HG03060 (cell line): ENCODE results near the gene ANKRD66.
"Not testable (repeated sequence)": the region's sequence is repeated elsewhere in the genome, so short reads cannot be mapped to it uniquely, and the experiment has no call there.

Experiments used
- ATAC-seq: cut with Tn5 transposase; IDR thresholded peaks from one replicate; pipeline ENCODE4 v1.9.1; 2021; ENCODE audit warnings: low read depth, moderate number of reproducible peaks; ENCODE audit not compliant: unreplicated experiment

The ANKRD66 gene

DNA sequence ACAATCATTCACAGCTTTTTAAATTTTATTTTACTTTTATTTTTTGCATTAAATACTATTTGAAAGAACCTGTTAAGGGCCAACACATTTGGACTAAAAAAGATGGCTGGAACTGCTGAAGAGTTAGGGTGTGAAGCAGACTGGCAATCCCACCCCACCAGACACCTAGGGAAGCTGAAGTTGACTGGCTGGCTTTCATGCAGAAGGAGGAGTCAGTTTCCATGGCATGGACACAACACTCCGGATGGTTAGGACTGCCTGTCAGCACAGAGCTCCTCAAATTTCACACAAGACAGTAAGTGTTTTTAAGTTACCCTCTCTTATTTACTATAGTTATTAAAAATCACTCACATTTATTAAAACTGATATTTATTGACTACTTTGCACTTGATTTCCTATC, at the start of gene ANKRD66:
ANKRD66 (plus strand) TSS at position 238 of the 400 bp plus-strand sequence. CDS start 5,016 bp downstream, outside the sequence.
- ATAC-seq = no peak

DNA sequence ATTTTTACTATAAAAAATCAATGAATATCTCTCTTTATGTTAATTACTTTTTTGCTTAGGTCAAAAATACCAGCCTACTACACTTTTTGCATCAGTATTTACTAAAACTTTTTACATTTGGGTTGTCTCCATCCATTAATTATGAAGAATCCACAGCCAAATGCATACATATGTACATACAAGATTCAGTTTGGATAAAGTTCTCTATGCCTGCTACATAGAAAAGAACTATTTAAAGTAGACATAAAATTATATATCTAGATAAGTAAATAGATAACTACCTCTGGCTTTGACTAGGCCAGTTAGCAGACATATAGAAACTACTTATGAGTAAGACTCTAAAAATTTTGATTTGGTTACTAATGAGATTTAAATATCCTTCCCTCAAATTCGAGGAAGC, 46.8 kb upstream of the ANKRD66 start:
- ATAC-seq = no peak

DNA sequence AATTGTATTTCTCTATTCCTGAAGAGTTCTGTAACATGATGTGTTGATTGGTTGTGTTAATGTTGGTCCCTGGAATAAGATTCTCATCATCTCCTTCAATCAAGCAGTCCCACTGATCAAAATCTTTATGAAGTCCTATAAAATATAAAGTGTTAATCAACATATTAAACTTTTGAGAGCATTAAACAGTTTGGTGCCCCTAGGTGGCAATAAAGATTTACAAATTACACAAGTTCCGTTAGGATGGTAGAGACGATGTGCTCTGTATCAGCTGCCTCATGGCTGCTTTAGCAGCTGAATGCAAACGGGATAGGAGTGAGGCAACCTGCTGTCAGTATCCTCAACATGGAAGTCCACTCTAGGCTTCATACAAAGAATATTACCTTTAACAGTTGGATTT, 42.2 kb upstream of the ANKRD66 start:
- ATAC-seq = no peak

DNA sequence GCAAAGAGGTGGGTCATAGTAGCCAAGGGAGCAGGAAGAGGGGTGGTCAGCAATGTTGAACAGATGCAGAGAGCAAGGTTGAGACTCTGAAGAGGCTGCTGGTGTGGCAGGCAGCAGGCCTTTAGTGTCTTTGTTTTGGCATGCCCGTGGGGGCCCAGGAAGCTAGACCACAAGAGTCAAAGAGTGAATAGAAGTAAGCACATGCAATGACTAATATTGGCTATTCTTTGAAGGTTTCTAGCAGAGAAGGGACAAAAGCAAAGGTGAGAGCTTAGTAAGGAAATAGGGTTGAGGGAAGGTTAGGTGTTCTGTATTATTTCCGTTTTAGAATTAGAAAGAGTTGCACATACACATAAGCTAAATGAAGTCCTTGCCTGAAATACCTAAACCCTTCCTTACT, 40.3 kb upstream of the ANKRD66 start:
- no peak for ATAC-seq

DNA sequence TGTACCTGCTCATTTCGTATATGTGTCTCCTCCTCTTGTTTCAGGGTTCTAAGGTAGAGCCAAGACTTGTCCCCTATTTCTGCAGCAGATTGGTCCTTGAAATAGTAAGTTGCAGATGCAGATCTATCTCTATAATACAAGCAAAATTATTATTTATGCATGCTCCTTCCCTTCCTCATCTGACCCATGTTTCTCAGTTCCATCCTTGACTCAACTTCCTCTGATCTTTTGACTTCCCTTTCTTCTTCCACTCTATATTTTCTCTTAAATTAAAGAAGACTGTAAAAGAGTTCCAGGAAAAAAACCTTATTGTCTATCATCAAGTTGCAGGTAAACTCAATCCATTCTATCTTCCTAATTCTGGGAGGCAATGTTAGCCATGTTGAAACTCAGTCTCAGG, 35.2 kb upstream of the ANKRD66 start:
- no peak for ATAC-seq

DNA sequence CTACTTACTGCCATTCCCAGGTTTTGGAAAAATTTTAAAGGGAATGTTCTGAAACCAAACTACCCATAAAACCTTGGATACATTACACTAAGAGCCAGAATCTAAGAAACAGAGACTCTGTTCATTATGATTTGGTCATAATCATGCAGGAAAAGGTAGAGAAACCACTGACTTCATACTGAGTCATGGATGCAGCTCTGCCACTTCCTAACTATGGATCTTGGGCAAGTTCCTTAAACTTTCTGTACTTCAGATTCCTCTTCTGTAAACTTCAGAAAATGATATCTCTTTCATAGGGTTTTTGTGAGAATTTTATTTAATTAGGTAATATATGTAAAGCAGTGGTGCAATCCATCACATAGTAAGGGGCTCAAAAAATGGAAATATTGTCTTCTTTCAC, 31.6 kb upstream of the ANKRD66 start:
- ATAC-seq = no peak

DNA sequence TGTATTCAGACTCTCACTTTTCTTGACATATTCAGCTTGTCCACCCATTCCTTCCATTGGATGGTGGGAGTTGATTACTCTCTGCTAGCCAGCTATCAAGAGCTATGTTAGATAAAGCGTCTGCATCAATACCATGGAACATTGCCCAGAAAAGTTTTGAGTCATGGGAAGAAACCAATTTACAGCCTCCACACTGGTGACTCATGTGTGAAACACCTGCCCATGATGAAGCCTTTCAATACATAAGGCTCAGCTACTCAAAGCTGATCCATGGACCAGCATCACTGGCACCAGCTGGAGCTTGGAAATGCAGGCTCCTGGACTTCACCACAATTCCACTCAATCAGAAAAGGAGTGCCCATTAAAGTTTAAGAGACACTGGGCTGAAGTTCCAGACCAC, 27.6 kb upstream of the ANKRD66 start:
- ATAC-seq = no peak

DNA sequence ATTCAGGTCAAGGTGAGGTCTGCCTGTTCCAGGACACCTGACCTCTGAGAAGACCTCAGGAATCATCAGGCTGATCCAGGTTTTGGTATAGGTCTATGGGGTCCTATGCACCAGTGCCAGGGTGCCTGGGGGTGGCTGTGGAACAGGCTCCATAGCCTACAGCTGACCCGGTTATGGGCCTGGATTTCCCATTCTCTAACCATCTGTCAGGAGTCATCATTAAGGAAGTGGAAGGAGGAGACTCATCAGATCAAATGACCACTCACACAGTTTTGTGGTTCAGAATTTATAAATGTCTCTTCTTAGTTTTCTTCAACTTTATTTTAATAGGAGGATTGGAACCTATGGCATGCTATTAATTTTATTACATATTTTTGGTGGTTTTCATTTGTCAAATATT, 26.3 kb upstream of the ANKRD66 start:
- ATAC-seq = no peak

DNA sequence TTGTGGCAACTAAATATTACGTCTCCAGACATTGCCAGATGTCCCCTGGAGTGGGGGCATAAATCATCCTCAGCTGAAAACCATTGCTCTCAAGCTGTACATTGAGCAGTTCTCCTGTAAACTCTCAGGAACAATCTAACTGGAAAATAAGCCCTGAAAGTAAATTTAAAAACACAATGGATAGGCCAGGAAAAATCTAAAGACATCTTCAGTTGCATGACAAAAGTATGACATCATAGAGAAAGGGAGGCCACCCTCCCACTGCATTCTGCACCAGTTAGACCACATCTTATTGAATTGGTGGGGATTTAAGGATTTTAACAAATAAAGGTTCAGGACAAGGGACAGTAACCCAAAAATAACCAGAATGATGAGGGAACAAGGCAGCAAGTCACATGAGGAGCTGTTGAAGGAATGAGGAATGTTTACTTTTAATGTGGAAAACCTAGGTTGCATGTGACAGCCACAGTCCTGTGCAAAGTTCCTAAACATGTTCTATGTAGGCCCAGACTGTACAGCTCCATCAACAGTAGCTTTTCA, 16.9 kb upstream of the ANKRD66 start:
- ATAC-seq = no peak

DNA sequence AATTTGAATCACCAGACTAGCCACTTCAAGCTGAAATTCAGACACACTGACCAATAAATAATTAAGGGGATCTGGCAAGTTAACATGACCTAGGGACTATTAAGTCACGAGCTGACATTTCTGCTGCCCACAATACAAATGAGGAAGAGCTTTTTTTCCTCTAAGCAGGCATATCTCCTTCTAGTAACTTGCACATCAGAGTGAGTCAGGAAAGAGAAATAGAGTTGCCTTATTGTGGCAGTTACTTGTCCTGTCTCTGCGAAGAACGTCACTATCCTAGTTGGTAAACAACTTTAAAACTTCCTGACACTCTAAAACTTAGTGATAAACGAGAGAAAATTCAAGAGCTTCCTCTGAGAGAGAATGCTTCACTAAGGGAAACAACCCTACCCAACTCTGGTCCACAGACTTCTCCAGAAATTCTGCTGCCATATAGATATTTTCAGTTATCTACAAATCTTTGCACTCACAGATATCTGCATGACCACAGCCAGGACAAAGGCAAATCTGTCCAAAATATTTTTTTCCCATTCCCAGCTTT, 15.7 kb upstream of the ANKRD66 start:
- no peak for ATAC-seq

DNA sequence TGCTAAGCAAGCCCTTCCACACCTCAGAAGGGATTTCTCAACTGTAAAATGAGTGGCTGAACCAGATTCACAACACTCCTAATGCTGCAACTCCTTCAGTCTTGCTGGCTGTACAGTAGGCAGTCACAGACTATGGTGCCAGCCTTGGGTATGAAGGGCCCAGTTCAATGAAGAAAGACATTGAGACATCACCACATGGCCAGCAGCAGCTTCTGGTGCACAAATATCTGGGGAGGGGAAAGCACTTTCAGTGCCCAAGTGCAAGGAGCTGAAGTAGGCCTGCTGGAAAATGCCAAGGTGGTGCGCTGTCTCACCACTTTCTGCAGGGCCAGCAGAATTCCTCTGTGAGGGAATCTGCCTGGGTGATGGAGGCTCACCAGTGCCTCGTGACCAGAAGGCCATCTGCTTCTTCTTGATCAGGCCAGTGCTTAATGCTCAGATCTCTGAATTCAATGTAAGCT, 13.4 kb upstream of the ANKRD66 start:
- no peak for ATAC-seq

DNA sequence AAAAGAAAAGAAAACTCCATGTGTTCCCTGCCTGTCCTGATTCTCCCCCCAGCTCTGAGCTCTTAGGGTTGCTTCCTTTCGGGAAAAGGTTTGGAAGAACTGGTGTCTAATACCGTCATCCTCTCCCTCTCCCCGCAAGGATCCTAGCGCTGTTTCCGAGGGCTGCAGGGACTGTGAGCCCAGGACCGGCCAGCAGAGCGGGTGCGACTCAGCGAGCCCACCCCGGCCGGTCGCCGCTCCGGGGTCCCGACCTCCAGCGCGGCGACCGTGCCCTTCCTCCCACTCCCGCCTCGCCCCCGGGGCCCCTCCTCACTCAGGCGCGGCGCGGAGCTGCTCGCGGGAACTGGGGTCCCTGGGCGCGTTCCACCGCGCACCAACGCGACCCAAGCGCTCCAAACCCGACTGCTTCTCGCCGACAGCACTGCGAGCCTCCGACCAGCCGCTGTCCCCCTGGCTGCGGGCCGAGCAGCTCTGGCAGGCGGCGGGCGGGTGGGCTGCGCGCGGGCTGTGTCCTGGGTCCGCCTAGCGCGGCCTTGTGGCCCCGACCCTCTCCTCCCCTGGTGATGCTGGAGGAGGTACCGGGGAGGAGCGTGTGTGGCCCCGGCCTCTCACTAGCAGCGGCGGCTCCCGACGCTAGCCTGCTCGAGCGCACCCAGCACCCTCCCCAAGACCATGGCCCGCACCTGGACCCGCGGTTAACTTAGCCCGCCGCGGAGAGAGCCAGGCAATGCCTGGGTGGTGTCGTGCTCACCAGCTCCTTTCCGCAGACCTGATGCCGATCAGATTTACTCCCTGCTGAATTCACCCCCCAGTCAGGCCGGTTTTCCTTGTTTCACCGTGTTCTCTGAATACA, 11.6 kb upstream of the ANKRD66 start, which contains the start of gene PLA2G7:
PLA2G7 (minus strand) TSS at position 509 of the 853 bp plus-strand sequence. CDS start 12,484 bp downstream, outside the sequence.
- ATAC-seq = no peak

DNA sequence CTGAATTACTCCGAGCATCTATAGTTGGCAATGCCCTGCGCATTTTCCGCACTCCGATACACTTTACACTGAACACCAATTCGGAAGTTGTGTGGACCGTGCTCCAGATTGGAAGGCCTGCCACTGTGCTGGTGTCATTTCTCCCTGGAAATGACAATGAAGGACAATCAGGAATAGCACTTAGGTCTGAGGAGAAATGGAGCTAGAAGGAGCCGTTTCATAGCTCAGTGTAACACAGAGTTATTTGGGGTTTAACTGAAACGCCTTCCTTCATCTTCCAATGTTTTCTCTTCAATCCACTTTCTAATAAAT, 11.1 kb upstream of the ANKRD66 start:
- ATAC-seq = no peak

DNA sequence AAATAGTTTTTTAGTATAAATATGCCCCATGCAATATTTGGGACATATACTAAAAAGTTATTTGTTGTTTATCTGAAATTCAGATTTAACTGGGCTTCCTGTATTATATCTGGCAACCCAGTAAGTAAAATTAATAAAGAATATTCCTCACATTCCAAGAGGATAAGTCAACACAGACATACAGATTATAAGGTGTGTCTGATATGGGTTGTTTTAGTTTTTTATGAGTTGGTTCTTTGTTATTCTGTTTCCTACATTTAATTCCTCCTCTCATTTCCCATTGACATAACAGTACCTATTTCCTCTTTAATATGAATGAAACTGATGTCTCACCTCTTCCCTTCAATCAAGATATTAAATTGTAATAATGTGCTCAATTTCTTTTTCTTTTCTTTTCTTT, 9.8 kb upstream of the ANKRD66 start:
- ATAC-seq = no peak

DNA sequence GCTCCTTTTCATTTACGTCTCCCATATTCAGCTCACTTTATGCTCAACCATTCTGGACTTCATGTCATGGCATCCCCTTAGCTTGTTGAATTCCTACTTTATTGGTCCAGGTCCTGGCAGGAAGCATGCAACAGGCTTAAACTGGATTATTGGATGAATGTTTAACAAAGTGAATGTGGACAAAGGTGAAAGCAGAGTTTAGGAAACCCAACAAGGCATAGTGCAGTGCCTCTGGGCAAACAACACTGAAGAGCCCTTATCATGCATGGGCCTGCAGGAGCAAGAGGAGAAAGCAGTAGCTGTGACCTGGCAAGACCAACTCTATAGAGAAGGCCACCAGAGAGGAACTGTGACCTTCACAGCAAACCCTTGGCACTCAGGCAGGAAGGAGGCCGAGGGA, 5.3 kb upstream of the ANKRD66 start:
- ATAC-seq = no peak

DNA sequence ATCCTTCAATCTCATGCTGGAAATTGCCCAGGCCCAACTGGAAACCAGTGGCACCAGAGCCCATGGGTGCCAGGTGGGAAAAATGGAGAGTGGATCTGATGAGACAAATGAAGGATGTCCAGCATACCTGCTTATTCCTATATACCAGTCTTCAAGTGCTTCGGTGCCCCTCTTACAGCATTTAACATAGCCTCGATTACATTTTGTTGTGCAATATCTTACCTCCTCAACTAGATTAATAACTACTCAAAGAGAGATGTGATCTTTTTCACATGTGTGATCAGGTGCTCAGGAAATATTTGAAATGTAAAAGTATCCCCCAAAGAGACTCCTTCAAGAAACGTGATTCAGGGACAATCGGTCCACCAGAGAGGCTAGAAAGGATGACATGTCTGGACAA, 4.8 kb upstream of the ANKRD66 start:
- ATAC-seq = no peak

DNA sequence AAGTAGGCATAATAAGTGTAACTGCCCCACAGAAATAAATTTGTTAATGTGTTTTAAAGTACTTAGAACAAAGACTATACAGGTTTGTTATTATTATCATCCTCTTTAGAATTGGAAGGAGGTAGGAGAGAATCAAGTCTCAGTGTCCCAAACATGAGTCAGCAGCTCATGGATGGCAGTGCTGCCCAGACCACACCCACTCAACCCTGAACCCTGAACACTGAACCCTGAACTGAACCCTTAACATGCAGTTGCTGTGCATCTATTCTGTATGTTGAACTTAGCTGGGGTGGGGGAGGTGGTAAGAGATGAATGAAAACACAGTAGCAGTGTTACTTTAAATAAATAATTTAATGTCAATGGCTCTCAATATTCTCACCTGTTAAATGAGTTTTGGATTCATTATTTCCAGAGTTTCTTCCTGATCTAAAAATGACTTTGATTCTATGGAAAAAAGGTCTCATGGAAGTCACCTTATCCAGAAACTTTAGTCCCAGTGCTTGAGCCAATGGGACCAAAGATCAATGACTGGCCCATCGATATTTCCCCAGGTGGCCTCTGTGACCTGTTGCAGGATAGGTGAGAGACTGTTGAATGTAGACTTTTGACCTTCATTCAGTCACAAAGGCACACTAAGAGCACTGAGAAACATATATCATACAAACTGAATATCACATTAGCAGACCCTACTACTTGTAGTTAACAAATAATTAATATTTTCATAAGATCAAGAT, 3.1 kb upstream of the ANKRD66 start:
- no peak for ATAC-seq

DNA sequence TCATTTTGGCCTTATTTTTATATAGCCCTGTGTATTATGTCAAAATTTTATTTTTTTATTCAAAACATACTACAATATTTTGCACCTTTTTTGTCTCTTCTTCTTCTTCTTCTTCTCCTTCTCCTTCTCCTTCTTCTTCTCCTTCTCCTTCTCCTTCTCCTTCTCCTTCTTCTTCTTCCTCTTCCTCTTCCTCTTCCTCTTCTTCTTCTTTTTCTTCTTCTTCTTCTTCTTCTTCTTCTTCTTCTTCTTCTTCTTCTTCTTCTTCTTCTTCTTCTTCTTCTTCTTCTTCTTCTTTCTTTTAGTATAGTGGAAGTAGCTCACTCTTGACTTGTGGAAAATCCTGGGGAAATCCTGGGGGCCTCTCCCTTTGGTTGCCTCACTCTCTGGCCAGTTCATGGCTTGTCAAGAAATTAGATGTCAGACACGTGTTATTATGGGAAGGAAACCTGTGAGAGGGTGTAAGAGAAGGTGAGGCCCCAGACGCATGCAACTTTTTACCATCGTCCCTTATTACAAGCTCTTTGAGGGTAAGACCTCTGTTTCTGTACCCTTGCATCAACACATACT, 2.5 kb upstream of the ANKRD66 start:
- ATAC-seq = not testable (repeated sequence)

DNA sequence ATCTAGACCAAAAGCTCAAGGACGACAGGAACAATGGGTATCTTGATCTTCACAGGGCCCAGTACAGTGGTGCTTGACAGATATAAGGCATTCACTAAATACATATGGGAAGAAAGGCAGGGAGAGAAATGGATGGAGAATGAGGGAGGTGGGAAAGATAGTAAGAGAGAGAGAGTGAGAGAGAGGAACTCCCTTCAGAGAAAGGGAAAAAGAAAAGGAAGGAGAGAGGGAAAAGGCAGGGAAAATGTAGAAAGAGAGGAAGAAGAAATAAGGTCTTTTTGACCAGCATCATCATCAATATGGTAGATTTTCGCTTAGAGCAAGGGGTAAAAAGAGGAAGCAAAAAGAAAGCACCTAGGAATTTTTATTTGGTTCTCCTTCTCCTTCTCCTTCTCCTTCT, 760 bp upstream of the ANKRD66 start:
- ATAC-seq = no peak

DNA sequence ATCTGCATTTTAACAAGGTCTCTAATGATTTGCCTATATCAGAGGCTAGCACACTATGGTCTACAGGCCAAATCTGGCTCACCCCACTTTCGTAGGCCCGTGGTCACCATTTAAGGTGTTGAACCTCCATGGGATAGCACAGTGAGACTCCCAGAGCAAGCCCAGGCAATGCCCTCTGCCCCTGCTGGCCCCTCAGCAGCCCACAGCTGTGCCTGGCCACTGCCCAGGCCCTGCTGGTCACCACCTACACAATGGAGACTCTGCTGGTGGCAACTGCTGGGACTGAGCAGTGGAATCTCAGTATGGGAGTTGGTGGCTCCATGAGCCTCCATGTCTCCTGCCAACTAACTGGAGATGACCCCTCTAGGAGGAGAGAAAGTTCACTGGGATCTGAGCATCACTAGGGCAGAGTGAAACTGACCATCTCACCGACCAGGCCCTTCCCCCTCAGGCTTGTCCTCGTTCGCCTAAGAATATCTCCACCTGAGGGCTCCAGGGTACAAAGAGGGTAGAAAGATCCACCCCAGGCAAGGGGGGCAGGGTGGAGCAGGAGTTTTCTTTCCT, 2.3 kb downstream of the ANKRD66 start:
- no peak for ATAC-seq

DNA sequence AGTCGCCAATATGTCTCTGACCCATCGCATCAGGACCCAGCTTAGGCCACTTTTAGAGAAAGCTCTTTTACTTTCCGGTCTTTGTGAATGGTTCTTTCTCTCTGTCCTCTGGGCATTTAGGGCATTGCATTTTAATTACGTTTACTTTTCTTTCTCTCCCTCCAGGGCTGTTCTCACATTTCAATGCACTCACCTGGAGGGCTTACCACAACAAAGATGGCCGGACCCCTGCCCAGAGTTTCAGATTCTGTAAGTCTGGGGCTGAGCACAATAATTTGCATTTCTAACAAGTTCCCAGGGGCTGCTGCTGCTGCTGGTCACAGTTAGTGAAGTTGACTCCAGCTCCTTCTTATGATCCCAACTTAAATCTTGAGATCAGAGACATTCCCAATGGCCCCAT, 3.0 kb downstream of the ANKRD66 start:
- no peak for ATAC-seq
